Hepatocyte (in vitro differentiated cells): ENCODE data around the gene JARID2.

ENCODE experiments used
- EZH2 ChIP-seq: fragments of 200-600 bp; sonication (generic); IDR thresholded peaks from 2 replicates; pipeline ENCODE4 v1.6.1; 2016; ENCODE audit warnings: antibody characterized with exemption, mild to moderate bottlenecking, borderline replicate concordance
- TF ChIP-seq, protein P1 (sequence below): fragments of 200-600 bp; sonication (generic); IDR thresholded peaks from 2 replicates; pipeline ENCODE4 v1.5.1; 2016; ENCODE audit warnings: antibody characterized with exemption, mild to moderate bottlenecking; ENCODE audit not compliant: poor library complexity

DNA sequence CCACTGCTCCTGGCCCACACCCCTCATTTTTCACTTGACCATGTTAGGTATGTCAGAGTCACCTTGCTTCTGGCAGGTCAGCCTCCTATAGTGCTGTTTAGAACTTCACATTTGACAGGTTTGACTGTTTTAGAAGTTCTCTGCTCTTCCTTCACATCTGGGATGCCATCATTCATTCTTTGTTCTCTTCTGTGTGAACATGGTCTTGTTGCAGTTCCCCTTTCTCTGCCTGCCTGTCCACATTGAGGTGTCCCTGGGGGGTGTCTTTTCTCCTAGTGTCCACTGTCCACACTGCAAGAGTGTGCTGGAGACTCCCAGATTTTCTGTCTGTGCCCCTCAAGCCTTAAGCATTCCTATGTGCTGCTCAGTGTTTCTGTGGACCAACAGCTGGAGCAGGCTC lies 89.5 kb downstream of the JARID2 start:
- TF ChIP-seq, protein P1, sequence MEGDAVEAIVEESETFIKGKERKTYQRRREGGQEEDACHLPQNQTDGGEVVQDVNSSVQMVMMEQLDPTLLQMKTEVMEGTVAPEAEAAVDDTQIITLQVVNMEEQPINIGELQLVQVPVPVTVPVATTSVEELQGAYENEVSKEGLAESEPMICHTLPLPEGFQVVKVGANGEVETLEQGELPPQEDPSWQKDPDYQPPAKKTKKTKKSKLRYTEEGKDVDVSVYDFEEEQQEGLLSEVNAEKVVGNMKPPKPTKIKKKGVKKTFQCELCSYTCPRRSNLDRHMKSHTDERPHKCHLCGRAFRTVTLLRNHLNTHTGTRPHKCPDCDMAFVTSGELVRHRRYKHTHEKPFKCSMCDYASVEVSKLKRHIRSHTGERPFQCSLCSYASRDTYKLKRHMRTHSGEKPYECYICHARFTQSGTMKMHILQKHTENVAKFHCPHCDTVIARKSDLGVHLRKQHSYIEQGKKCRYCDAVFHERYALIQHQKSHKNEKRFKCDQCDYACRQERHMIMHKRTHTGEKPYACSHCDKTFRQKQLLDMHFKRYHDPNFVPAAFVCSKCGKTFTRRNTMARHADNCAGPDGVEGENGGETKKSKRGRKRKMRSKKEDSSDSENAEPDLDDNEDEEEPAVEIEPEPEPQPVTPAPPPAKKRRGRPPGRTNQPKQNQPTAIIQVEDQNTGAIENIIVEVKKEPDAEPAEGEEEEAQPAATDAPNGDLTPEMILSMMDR: no peak
- no peak for TF ChIP-seq EZH2
